GM21528 (cell line): ENCODE data around the gene CRK.
"Not testable (repeated sequence)": the region's sequence is repeated elsewhere in the genome, so short reads cannot be mapped to it uniquely, and the experiment has no call there.

ENCODE experiments used
- ATAC-seq: cut with Tn5 transposase; IDR thresholded peaks from one replicate; pipeline ENCODE4 v1.9.1; 2021; ENCODE audit warnings: mild to moderate bottlenecking, moderate library complexity; ENCODE audit not compliant: unreplicated experiment, low FRiP score

CRK gene

GRCh38 chr17:1391577-1391976, 64.5 kb downstream of the CRK start:
- ATAC-seq, result no peak

GRCh38 chr17:1390432-1391367, 65.3 kb downstream of the CRK start:
- no peak for ATAC-seq

- not testable (repeated sequence) for ATAC-seq
Measured at GRCh38 chr17:1387490-1388227, 68.4 kb downstream of the CRK start.

DNA sequence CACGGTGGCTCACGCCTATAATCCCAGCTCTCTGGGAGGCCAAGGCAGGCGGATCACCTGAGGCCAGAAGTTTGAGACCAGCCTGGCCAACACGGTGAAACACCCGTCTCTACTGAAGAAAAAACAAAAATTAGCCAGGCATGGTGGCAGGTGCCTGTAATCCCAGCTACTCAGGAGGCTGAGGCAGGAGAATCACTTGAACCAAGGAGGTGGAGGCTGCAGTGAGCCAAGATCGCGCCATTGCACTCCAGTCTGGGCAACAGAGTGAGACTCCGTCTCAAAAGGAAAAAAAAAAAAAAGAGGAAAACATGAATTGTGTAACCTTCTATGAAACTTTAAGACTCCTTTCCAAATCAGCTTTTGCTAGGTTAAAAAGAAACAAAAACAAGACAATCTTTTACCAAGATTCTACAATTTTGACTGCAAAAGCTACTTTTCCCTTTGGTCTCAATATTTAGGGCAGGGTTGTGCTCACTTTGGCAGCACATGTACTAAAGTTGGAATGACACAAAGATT, 69.3 kb downstream of the CRK start:
- not testable (repeated sequence) for ATAC-seq

GRCh38 chr17:1386265-1386664, 69.8 kb downstream of the CRK start:
- ATAC-seq, result no peak

DNA sequence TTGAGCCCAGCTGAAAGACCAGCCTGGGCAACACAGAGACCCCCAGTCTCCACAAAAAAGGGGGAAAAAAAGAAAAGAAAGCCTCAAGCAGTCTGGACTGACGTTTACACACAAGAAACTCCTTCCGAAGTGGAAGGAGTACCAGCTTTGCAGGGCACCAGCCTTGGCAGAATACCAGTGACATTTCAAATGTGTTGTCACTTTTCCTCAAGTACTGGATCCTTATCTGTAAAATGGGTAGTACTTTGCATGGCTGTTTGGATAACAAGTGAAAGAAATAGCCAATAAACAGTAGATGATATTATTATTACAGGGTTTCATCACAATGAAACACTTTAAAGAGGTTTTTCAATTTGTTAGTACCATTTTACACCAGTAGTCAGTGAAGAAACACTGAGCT, 70.2 kb downstream of the CRK start:
- no peak for ATAC-seq

GRCh38 chr17:1384905-1385435, 71.1 kb downstream of the CRK start:
- ATAC-seq, result no peak

DNA sequence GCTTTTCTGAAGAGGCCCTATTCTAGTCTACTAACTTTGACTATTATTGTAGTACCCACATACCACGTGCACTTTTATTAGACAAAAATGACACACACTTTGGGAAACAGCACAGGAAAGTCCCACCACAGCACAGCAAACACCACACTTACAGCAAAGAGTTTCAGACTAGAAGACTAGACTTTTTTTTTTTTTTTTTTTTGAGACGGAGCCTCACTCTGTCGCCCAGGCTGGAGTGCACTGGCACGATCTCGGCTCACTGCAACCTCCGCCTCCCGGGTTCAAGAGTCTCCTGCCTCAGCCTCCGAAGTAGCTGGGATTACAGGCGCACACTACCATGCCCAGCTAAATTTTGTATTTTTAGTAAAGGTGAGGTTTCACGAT, 76.1 kb downstream of the CRK start:
- no peak for ATAC-seq

GRCh38 chr17:1379208-1379929, 76.7 kb downstream of the CRK start:
- ATAC-seq, result no peak

DNA sequence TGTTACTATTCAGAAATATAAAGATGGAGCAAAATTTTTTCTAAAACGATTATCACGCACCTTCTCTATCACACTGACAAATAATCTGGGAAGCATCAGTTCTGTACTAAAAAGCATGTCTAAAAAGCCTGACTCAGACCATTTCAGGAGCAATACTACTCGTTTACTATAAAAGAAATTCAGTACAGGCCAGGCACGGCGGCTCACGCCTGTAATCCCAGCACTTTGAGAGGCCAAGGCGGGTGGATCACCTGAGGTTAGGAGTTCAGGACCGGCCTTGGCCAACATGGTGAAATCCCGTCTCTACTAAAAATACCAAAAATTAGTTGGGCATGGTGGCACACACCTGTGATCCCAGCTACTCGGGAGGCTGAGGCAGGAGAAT, 77.6 kb downstream of the CRK start:
- not testable (repeated sequence) for ATAC-seq

- no peak for ATAC-seq
Measured at GRCh38 chr17:1377334-1377733, 78.7 kb downstream of the CRK start.

DNA sequence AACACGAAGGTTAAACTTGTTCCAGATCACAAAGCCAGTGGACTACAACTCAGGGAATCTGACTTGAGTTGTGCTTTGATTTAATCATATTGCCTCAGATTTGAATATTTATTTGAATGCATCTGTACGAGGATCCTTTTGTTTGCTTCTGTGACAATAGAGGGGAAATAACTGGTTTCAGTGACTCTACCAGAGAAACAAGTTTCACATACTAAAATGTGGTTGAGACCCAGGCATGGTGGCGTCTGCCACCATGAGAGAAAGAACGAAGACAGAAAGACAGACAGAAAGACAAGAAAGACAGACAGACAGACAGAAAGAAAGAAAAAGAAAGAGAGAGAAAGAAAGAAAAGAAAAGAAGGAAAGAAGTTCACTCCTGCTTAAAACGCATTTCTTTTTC, 80.0 kb downstream of the CRK start:
- no peak for ATAC-seq

GRCh38 chr17:1375615-1376014, 80.4 kb downstream of the CRK start:
- no peak for ATAC-seq

GRCh38 chr17:1374431-1375177, 81.4 kb downstream of the CRK start:
- ATAC-seq, result no peak

DNA sequence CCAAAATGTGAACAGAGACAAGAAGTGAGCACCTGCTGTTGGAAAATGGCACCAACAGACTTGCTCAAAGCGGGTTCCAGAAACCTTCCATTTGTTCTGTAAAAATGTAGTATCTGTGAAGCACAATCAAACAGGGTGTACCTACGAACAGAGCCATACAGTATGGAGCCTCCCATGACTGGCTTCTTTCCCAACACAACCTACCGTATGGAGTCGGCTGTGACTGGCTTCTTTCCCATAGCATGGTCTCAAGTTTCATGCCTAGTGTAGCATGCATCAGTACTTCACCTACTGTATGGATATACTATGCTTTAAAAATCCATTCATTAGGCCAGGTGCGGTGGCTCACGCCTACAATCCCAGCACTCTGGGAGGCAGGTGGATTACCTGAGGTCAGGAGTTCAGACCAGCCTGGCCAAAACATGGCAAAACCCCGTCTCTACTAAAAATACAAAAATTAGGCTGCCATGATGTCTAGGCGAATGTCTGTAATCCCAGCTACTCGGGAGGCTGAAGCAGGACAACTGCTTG, 82.3 kb downstream of the CRK start:
- ATAC-seq, result no peak

GRCh38 chr17:1372618-1373017, 83.4 kb downstream of the CRK start:
- ATAC-seq, result no peak

DNA sequence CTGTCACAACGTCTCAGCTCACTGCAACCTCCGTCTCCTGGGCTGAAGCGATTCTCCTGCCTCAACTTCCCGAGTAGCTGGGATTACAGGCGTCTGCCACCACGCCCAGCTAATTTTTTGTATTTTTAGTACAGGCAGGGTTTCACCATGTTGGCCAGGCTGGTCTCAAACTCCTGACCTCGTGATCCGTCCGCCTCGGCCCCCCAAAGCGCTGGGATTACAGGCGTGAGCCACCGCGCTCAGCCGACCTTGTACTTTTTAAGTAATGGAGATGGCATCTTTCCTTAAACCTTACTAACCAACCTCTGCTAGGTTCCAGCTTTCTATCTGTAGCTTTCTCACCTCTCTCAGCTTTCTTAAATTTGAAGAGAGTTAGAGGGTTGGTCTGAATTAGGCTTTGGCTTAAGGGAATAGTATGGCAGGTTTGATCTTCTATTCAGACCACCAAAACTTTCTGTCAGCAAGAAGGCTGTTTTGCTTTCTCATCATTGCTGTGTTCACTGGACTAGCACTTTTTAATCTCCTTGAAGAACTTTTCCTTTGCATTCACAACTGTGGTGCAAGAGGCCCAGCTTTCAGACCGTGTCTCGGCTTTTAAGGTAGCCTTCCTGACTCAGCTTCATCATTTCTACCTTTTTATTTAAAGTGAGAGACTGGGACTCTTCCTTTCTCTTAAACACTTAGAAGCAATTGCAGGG, 84.0 kb downstream of the CRK start:
- no peak for ATAC-seq
